HK-2 (cell line): Measurements from ENCODE around the gene SLC4A5.
A peak's percentile ranks its signal among the peaks of the same experiment; 100 is the strongest.
"Not testable (repeated sequence)": the region's sequence is repeated elsewhere in the genome, so short reads cannot be mapped to it uniquely, and the experiment has no call there.

Experiments
- DNase-seq: peaks from one replicate; pipeline ENCODE4 v3.0.0-alpha.2; 2018; ENCODE audit not compliant: unreplicated experiment

SLC4A5 gene

GRCh38 chr2:74264281-74264680, 78.9 kb downstream of the SLC4A5 start:
- DNase-seq: no peak

GRCh38 chr2:74262681-74263080, 80.5 kb downstream of the SLC4A5 start:
- DNase-seq: no peak

- DNase-seq: peak; percentile 40
Measured at GRCh38 chr2:74261204-74261864, 81.9 kb downstream of the SLC4A5 start.

- no peak for DNase-seq
Measured at GRCh38 chr2:74260495-74260894, 82.7 kb downstream of the SLC4A5 start.

- no peak for DNase-seq
Measured at GRCh38 chr2:74259733-74260132, 83.5 kb downstream of the SLC4A5 start.

DNA sequence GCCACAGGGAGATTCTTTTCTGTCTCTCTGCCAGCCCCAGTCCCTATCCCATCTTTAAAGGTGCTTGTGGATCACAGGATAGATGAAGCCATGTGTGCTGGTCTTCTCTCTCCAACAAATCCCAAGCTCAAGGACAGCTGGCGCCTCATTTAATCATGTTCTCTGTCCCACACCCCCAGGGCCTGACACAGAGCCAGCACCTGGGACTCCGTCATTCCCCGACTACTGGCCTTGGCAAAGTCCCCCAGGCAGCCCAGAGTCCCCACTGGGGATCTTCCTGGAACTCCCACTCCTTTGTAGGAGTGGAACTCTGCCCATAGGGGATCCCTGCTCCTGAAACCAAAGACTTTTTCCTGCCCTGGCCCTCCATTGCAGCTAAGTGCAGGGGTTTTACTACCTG, 84.0 kb downstream of the SLC4A5 start:
- DNase-seq: no peak

DNA sequence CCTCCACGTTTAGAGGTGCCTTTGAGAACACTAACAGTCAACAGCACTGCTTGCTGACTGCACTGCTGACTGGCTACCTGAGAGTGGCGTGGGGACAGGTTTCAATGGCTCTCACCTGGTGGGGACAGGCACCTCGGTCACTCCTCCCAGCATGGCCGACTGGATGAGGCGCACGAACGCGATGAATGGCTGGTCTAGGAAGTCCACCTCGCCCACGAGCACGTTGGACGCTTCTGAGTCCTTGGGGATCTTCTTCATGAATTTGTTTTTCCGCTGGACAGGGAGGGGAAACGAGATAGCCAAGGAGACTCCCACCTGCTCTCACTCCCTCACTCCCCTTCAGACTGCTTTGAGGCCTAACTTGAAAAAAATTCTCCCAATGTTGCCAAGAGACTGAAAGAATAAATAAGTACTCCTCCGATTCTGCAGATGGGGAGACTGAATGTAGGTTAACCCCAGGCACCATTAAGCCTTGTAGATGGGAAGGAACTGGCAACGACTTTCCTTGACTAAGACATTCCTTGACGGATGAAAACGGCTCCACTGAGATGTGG, 87.5 kb downstream of the SLC4A5 start:
- DNase-seq: no peak

DNA sequence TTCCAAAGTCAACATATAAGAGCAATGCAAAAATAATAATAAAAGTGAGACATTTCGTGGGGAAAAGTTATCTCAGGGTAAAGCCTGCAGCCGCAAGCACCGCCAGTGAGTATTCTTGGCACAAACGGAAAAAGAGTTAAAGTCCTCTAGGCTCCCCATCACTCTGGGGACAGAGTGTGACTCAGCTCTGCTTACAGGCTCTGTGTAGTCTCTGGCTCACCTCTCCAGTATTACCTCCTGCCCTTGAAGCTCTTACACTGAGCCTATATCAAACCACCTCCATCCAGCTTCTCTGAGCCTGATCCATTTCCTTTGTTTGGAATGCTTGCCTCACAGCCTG, 89.3 kb downstream of the SLC4A5 start:
- DNase-seq: no peak

GRCh38 chr2:74253306-74253970, 89.8 kb downstream of the SLC4A5 start:
- DNase-seq: no peak

DNA sequence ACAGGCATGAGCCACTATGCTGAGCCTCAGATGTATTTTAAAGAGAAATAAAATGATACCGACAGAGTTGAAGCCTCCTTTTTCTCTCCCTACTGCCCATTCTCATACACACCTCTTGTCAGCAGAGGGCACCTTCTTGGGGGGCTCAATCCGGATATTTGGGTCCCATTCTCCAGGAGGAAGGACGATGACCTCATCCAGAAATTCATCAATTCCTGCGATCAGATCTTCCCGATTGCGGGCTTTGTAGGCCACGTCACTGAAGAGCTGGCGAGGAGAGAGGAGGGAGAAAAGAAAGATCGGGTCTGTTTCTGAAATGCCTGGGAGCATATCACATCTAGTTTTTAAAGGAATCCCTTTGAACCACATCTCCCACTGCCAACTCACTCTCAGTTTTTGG, 90.4 kb downstream of the SLC4A5 start:
- no peak for DNase-seq

GRCh38 chr2:74252036-74252435, 91.2 kb downstream of the SLC4A5 start:
- DNase-seq: no peak

DNA sequence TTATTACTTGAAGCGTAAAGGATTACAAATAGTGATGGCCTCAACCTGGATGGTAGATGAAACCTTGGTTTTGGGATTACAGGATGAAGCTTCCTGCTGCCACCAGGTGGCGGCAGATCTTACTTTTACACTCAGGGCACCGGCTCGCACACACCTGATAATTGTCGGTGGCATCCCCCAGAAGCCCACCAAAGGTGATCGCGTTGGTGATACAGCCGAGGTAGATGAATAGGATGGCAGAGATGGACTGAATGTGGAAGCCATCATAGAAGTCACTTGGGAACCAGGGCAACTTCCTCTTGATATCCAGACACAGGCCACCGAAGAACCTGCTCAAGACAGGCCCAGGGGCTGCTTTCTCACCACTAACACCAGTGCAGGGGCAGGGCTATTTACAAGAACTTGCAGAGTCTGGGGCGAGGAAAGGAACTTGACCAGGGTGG, 93.0 kb downstream of the SLC4A5 start:
- peak; percentile 26 for DNase-seq

GRCh38 chr2:74249406-74250122, 93.7 kb downstream of the SLC4A5 start:
- no peak for DNase-seq

GRCh38 chr2:74246496-74247195, 96.6 kb downstream of the SLC4A5 start:
- DNase-seq: no peak

- DNase-seq: no peak
Measured at GRCh38 chr2:74244286-74244685, 98.9 kb downstream of the SLC4A5 start.

DNA sequence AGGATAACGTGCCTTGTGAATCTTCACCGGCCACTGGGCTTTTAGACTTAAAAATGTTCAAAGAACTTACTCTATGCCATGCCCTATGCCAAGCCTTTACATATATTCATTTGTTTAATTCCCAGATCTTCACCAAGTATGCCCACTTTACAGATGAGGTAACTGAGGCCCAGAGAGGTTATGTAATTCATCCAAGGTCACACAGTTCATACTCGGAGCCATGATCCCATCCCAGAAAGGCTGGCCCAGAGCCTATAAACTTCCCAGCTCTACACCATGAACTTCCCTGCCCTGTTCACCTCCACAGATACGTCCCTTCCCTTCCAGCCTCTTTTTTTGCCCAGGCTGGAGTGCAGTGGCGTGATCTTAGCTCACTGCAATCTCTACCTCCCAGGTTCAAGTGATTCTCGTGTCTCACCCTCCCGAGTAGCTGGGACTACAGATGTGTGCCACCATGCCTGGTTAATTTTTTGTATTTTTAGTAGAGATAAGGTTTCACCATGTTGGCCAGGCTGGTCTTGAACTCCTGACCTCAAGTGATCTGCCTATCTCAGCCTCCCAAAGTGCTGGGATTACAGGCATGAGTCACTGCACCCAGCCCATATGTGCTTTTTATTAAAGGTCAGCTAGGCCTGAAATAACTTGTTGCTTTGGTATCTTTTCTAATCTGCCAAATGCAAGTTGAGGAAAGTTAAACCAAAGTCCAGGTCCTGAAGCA, 100.7 kb downstream of the SLC4A5 start:
- no peak for DNase-seq

DNA sequence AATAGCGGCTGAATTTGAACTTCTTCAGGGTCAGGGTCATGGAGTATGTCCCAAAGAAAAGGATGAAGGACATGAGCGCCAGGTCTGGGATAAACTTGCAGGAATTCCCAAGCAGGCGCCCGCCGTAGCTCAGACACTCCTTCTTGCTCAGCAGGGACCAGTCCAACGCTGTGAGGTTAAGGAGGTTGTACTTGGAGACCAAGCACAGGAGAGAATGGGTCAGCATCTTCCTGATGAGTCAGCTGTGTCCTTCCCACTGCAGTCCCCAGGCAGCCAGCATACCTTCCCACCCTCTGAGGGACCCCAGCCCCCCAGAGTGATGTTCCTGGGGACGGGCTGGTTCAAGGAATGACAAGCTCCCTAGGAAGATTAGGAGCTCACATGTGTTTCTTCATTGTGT, 103.9 kb downstream of the SLC4A5 start:
- DNase-seq: no peak

DNA sequence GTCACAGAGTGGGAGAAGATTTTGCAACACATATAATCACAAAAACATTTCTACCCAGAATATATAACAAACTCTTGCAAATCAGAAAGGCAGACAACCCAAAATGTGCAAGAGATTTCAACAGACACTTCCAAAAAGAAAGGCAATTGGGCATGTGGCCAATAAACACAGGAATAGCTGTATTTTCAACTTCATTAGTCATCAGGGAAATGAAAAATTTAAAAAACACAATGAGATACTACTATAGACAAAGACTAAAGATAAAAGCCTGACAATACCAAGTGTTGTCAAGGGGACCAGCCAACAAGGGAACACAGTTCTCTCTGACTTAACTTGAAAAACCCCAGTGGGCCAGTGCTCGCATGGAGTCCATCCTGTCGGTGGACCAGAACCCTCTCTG, 104.3 kb downstream of the SLC4A5 start:
- no peak for DNase-seq

DNA sequence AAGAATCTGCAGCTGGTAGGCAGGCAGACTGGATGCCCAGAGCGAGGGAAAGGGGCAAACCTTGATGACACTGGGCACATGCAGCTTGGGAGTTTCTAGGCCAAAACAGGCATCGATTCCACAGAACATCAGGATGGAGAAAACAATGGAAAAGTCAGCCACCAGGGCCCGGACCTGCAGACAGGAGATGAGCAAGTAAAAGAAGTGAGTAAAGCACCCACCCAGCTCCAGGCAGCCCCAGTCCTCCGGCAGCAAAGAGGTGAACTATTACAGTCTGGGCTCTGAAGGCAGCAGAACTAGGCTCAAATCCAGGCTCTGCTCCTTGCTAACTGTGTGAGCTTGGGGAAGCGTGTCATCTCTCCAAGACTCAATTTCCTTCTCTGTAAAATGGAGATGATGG, 108.2 kb downstream of the SLC4A5 start:
- DNase-seq: no peak

- DNase-seq: no peak
Measured at GRCh38 chr2:74233648-74234047, 109.6 kb downstream of the SLC4A5 start.

DNA sequence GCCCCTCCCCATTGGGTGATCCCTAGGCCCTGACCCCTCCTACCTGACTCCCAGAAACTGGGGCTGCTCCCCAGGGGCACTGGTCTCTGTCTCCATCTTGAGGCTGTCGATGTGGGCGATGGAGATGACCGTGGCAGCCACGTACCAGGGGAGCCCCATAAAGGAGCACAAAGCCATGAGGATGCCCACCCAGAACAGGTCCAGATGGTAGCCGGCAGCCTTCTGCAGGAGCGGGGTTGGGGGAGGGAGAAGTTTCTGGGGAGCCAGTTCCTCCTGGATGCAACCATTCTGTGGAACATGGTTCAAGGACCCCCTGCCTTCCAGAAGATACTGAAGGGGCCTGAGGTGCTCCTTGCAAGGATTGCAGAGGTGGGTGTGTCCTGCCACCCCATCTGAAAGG, 110.8 kb downstream of the SLC4A5 start:
- no peak for DNase-seq

DNA sequence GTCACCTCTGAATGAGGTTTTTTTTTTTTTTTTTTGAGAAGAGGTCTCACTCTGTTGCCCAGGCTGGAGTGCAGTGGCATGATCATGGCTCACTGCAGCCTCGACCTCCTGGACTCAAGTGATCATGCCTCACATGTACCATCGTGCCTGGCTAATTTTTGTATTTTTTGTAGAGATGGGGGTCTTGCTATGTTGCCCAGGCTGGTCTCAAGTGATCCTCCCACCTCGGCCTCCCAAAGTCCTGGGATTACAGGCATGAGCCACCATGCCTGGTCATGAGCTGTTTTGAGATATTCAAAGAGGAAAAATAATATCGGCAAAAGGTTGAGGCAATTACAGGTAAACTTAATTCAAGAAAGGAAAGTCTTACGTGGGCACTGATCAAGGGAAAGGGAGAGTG, 113.4 kb downstream of the SLC4A5 start:
- not testable (repeated sequence) for DNase-seq
